Breast epithelium (tissue), 4 donors: ENCODE results near the gene VWA5B2. TPM values are rescaled to one million over a fixed set of nuclear protein-coding genes. Genes with fewer than 3 reads are reported as not detected.
A peak's percentile ranks its signal among the peaks of the same experiment; 100 is the strongest.

Experiments
- DNase-seq, 2 donors: peaks; one replicate each; pipeline ENCODE4 v3.0.0-alpha.2; 2019; ENCODE audit warnings: low spot score in 2 of 2
- H3K27ac ChIP-seq, 2 donors: fragments of 200-600 bp; sonication (generic) in 1 of 2; one replicate each; pipeline ENCODE4 v1.5.1; 2016 to 2019; ENCODE audit warnings: mild to moderate bottlenecking in 1 of 2
- H3K27me3 ChIP-seq, 2 donors: fragments of 200-600 bp; sonication (generic) in 1 of 2; one replicate each; pipeline versions ENCODE4 v1.5.1 to v1.6.0; 2017 to 2019; ENCODE audit warnings: control low read depth in 1 of 2, mild to moderate bottlenecking in 1 of 2
- H3K36me3 ChIP-seq: fragments of 200-600 bp; one replicate; pipeline ENCODE4 v1.5.1; 2019
- H3K4me1 ChIP-seq, 2 donors: fragments of 200-600 bp; sonication (generic); one replicate each; pipeline ENCODE4 v1.5.1; 2016 to 2019; ENCODE audit warnings: control low read depth in 1 of 2
- H3K4me3 ChIP-seq, 3 donors: fragments of 200-600 bp; sonication (generic); 1 replicate in 2 of 3; 2 replicates in 1 of 3; pipeline ENCODE4 v1.5.1; 2016 to 2019; ENCODE audit warnings: mild to moderate bottlenecking in 3 of 3, moderate library complexity in 2 of 3
- H3K9me3 ChIP-seq, 2 donors: fragments of 200-600 bp; sonication (generic) in 1 of 2; one replicate each; pipeline ENCODE4 v1.5.1; 2016 to 2019; ENCODE audit warnings: control low read depth in 1 of 2
- CTCF ChIP-seq, 3 donors: fragments of 450-650 bp; IDR thresholded peaks; one replicate each; pipeline ENCODE4 v1.5.1; 2016 to 2017; ENCODE audit warnings: antibody characterized with exemption in 3 of 3, mild to moderate bottlenecking in 3 of 3, moderate library complexity in 3 of 3
- POLR2A ChIP-seq: fragments of 450-650 bp; IDR thresholded peaks from one replicate; pipeline ENCODE4 v1.6.1; 2016; ENCODE audit warnings: antibody characterized with exemption, mild to moderate bottlenecking, moderate library complexity
- POLR2AphosphoS5 ChIP-seq, 3 donors: sonication (generic); formaldehyde crosslinking; IDR thresholded peaks; one replicate each; pipeline ENCODE4 v1.6.1; 2017; ENCODE audit warnings: antibody characterized with exemption in 3 of 3
- intact Hi-C: fragments of 100-400 bp; cut with DNase I; formaldehyde crosslinking; loops from one replicate; pipeline ENCODE4 v1.15.1; 2023; ENCODE audit warnings: low total_unique reads
- total RNA-seq, 3 donors: library from RNA; depleted of rRNA; stranded (reverse); fragments of >200 nt; gene quantifications; one replicate each; pipeline ENCODE4 v1.1.0, GENCODE V29; 2016

The VWA5B2 gene
- total RNA-seq, 3 donors from 2014 or later, result 0.16 to 0.88 (median 0.33) TPM

- TF ChIP-seq POLR2A (no peak), POLR2AphosphoS5 (IDR thresholded peaks at IDR 0.05) (no peak), CTCF (IDR thresholded peaks at IDR 0.05) (no peak)
- H3K27me3 ChIP-seq, result peaks cover 9 to 14% of the 10 kb centered on the region in 2 donors
- intact Hi-C loops, result no loop called here
- H3K9me3 ChIP-seq, result no peaks in the 10 kb centered on the region
- H3K36me3 ChIP-seq, result no peaks in the 10 kb centered on the region
- H3K27ac ChIP-seq, result no peak overlapping the region
- no peak for DNase-seq
- no peak overlapping the region for H3K4me3 ChIP-seq
- H3K4me1 ChIP-seq, result peaks cover 0 to 17% of the 10 kb centered on the region in 2 donors
These were observed 27.9 kb downstream of the VWA5B2 start for GRCh38 chr3:184257083-184257915.

GRCh38 chr3:184258926-184259325, 29.5 kb downstream of the VWA5B2 start:
- H3K27me3 ChIP-seq, result peaks cover 16 to 21% of the 10 kb centered on the region in 2 donors
- no peak overlapping the region for H3K27ac ChIP-seq
- H3K36me3 ChIP-seq, result no peaks in the 10 kb centered on the region
- DNase-seq, result no peak
- peaks cover 0 to 20% of the 10 kb centered on the region in 2 donors for H3K4me1 ChIP-seq
- no peaks in the 10 kb centered on the region for H3K9me3 ChIP-seq
- intact Hi-C loops, result no loop called here
- no peak overlapping the region for H3K4me3 ChIP-seq
- TF ChIP-seq CTCF (IDR thresholded peaks at IDR 0.05), result no peak
- TF ChIP-seq POLR2A, result no peak
- no peak for TF ChIP-seq POLR2AphosphoS5 (IDR thresholded peaks at IDR 0.05)

- Histone ChIP-seq H3K4me3 (peak overlapping the region in 1 of 3 donors; percentile 75), H3K27me3 (peaks cover 16 to 25% of the 10 kb centered on the region in 2 donors), H3K27ac (no peak overlapping the region), H3K36me3 (no peaks in the 10 kb centered on the region), H3K4me1 (peaks cover 0 to 20% of the 10 kb centered on the region in 2 donors), H3K9me3 (no peaks in the 10 kb centered on the region)
- TF ChIP-seq POLR2AphosphoS5 (IDR thresholded peaks at IDR 0.05) (no peak), CTCF (IDR thresholded peaks at IDR 0.05) (no peak), POLR2A (no peak)
- DNase-seq, result no peak
- intact Hi-C loops, result no loop called here
These were observed 30.1 kb downstream of the VWA5B2 start for GRCh38 chr3:184259396-184259877.

- no peak for TF ChIP-seq CTCF (IDR thresholded peaks at IDR 0.05)
- TF ChIP-seq POLR2A, result no peak
- TF ChIP-seq POLR2AphosphoS5 (IDR thresholded peaks at IDR 0.05), result no peak
- no peaks in the 10 kb centered on the region for H3K9me3 ChIP-seq
- H3K36me3 ChIP-seq, result no peaks in the 10 kb centered on the region
- H3K27me3 ChIP-seq, result peaks cover 16 to 29% of the 10 kb centered on the region in 2 donors
- H3K4me1 ChIP-seq, result peaks cover 0 to 20% of the 10 kb centered on the region in 2 donors
- intact Hi-C loops, result no loop called here
- no peak overlapping the region for H3K27ac ChIP-seq
- H3K4me3 ChIP-seq, result peak overlapping the region in 2 of 3 donors; percentile 55 to 75
- no peak for DNase-seq
These were observed 30.7 kb downstream of the VWA5B2 start for GRCh38 chr3:184259878-184260723.
